T47D (cell line): ENCODE data around the gene PDGFC.
A peak's percentile ranks its signal among the peaks of the same experiment; 100 is the strongest.

Experiments
- DNase-seq, 2 experiments: peaks; one replicate each; pipeline versions ENCODE4 v3.0.0 to v3.0.0-alpha.2; 2011 to 2012; ENCODE audit warnings: low read depth in 1 of 2, low spot score in 1 of 2
- JUND ChIP-seq: IDR thresholded peaks from 2 replicates; pipeline ENCODE4 v1.6.1; 2012; ENCODE audit warnings: low read depth
- in situ Hi-C: cut with HindIII; loops from 2 replicates; pipeline ENCODE4 v1.10.0; 2016; ENCODE audit warnings: low sequenced_read_pairs, low pct_unique_long_range_greater_than_20kb

Gene PDGFC

DNA sequence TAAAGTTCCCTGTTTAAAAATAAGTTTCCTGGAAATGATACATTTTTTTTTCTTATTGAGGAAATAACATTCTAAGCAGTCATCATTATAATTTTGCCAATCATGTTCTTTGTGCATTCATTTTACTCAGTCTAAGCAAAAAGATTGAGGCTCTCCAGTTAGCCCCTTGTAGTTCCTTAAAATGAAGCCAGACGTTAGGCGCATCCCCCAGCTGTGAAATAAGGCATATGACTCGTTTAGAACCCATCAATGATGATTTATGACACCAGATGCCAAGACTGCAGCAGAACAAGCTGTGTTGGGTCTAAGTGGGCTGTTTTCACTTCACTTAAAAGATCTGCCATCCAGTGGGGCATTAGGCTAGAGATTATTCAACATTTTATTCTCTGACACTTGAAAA, 17.0 kb downstream of the PDGFC start:
- in situ Hi-C loops: no loop called here
- no peak for DNase-seq
- TF ChIP-seq JUND: no peak

GRCh38 chr4:156953951-156954350, 17.6 kb downstream of the PDGFC start:
- no peak for TF ChIP-seq JUND
- no peak for DNase-seq
- in situ Hi-C loops: no loop called here

GRCh38 chr4:156953001-156953400, 18.6 kb downstream of the PDGFC start:
- DNase-seq: no peak
- in situ Hi-C loops: no loop called here
- no peak for TF ChIP-seq JUND

DNA sequence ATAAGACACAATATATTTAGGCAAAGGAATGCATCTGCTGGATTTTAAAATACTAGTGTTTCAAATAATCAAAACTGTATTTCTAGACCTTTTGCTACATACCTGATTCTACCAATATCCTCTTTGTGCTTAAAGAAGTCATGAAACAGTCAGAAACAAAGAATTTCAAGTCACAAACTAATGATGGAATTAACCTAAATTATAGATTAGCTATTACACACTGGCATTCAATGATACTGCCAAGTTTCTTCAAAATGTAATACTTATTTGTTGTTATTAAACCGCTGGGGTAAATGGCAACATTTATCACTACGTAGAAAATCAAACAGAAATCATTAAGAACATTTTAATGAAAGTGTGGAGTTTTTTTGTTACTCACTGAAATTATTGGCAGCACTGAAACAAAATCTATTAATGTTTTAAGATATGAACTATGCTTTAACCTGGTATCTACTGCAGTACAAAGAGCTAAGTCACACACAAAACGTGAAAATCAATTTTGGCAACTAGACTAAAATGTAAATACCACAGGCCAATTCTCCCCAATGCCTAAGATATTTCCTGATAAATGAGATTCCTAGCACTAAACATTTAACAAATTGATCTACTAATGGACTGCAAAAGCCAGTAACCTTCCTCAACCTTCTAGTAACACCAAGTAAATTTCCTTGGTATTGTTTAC, 19.4 kb downstream of the PDGFC start:
- in situ Hi-C loops: no loop called here
- no peak for TF ChIP-seq JUND
- no peak for DNase-seq

GRCh38 chr4:156950948-156951347, 20.7 kb downstream of the PDGFC start:
- no peak for TF ChIP-seq JUND
- DNase-seq: no peak
- in situ Hi-C loops: no loop called here

DNA sequence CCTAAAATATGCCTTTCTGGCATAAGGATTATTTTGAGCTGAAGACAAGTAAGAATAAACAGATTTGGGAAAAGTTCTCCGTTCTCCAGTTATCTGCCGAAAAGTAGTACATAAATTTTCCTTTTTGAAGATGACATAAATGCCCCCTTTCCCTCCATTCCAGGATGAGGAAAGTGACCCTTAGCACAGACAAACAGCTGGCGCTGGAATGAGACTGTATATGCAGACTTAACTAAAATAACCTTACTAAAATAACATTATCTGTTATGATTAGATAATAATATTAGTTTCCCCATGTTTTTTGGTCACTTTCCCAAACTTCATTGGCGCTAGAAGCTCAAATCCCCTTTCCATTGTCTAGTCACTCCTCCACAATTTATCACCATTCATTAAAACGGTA, 21.5 kb downstream of the PDGFC start:
- no peak for DNase-seq
- no peak for TF ChIP-seq JUND
- in situ Hi-C loops: no loop called here

DNA sequence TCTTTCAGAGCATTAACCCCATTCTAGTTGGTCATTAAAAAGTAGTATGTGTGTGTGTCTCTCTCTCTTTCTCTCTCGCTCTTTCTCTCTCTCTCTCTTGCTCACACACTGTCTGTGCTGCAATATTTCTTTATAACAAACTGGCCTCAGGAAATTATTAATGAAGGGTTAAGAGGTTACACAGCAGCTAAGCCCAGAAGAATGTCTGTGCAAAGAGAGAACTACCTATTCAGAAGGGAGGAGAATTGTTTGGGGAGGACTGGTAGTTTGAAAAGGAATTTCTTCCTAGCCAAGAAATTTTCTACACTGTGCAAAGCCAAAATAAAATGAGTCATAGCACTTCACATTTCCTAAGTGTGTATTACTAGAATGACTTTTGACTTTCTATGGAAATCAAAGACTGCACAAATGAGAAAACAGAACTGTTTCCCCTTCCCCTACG, 22.2 kb downstream of the PDGFC start:
- TF ChIP-seq JUND: no peak
- DNase-seq: no peak
- in situ Hi-C loops: no loop called here

- TF ChIP-seq JUND: no peak
- no peak for DNase-seq
- in situ Hi-C loops: no loop called here
Observed at GRCh38 chr4:156948738-156949137, 22.9 kb downstream of the PDGFC start.

- no peak for DNase-seq
- no peak for TF ChIP-seq JUND
- in situ Hi-C loops: no loop called here
Observed at GRCh38 chr4:156948133-156948532, 23.5 kb downstream of the PDGFC start.

GRCh38 chr4:156946516-156947424, 24.8 kb downstream of the PDGFC start:
- in situ Hi-C loops: no loop called here
- no peak for DNase-seq
- no peak for TF ChIP-seq JUND

GRCh38 chr4:156945532-156945931, 26.1 kb downstream of the PDGFC start:
- TF ChIP-seq JUND: no peak
- in situ Hi-C loops: no loop called here

DNA sequence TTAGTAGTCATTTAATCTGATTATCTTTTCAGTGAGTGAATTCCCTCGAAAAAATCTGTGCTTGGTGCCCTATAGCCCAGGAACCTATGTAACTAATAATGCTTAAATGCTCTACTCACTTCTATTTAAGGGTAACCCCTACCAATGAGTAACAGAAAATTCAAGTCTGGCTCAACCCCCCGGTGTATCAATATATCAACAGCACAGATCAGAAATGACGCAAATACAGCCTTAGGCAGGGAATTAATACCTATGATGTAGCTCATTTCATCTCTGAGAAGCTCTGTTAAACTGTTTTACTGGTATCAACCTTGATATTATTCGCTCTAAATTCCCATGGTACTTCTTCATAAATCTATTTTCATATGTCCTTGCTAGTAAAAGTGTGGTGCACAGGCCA, 28.6 kb downstream of the PDGFC start:
- TF ChIP-seq JUND: no peak
- no peak for DNase-seq
- in situ Hi-C loops: no loop called here

More at GRCh38 chr4:156945532-156945931, 26.1 kb downstream of the PDGFC start:
- DNase-seq: no peak

DNA sequence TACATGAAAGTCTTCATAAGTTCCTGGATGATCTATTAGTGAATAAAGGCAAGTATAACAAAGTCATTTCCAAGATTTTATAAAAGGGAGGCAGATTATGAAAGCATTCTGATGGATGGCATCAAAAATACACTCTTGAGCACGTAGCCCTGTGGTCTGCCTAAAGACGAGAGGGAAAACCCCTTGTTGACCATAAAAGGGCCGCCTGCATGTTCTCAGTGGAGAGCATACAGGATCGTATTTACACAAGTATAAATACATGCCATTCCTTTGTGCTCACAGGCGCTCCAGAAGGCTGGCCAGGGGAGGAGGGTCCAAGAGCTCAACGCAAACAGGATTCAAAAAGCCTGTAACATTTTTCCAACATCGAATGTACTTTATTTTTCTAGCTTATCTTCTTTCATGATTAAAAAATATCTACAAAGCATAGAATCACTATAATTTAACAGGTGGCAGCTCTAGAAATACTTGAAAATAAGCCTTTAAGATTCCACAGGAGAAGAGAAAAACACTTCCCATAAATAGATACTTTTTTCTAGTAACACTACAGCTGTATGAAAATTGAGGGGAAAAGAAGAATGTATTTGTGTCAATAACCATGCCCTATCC, 29.6 kb downstream of the PDGFC start:
- TF ChIP-seq JUND: no peak
- in situ Hi-C loops: no loop called here
- peak in 1 of 2 experiments; percentile 68 for DNase-seq
